DOHH2 (cell line): ENCODE measurements around the gene TTC3.

ENCODE experiments used
- H3F3A ChIP-seq: fragments of 200-600 bp; sonication (generic), shearing (Covaris generic); 2 replicates; pipeline ENCODE4 v1.6.0; 2016; ENCODE audit warnings: antibody characterized with exemption, mild to moderate bottlenecking; ENCODE audit not compliant: control insufficient read depth, insufficient read depth
- H3K27ac ChIP-seq: fragments of 200-600 bp; sonication (generic); 2 replicates; pipeline ENCODE4 v1.5.1; 2014; ENCODE audit warnings: low read depth, mild to moderate bottlenecking, low read length, moderate library complexity
- H3K27me3 ChIP-seq: fragments of 200-600 bp; sonication (generic); 2 replicates; pipeline ENCODE4 v1.6.1; 2014; ENCODE audit warnings: mild to moderate bottlenecking, low read length, mixed read lengths; ENCODE audit not compliant: control insufficient read depth
- H3K36me3 ChIP-seq: fragments of 200-600 bp; sonication (generic); 2 replicates; pipeline ENCODE4 v1.6.1; 2014; ENCODE audit warnings: mild to moderate bottlenecking, low read length, moderate library complexity, mixed read lengths; ENCODE audit not compliant: control insufficient read depth
- H3K4me1 ChIP-seq: fragments of 200-600 bp; sonication (generic); 2 replicates; pipeline ENCODE4 v1.6.1; 2014; ENCODE audit warnings: mild to moderate bottlenecking, low read length, mixed read lengths; ENCODE audit not compliant: control insufficient read depth
- H3K4me2 ChIP-seq: fragments of 200-600 bp; sonication (generic); 2 replicates; pipeline ENCODE4 v1.6.0; 2014; ENCODE audit warnings: mild to moderate bottlenecking, low read length, moderate library complexity
- H3K4me3 ChIP-seq: fragments of 200-600 bp; sonication (generic); 2 replicates; pipeline ENCODE4 v1.5.1; 2014; ENCODE audit warnings: mild to moderate bottlenecking, low read length, mixed read lengths
- H3K79me2 ChIP-seq: fragments of 200-600 bp; sonication (generic); 2 replicates; pipeline ENCODE4 v1.6.1; 2014; ENCODE audit warnings: mild to moderate bottlenecking, low read length, mixed read lengths; ENCODE audit not compliant: control insufficient read depth
- H3K9me2 ChIP-seq: fragments of 200-600 bp; sonication (generic); replicated peaks from 2 replicates; pipeline ENCODE4 v1.6.1; 2014; ENCODE audit warnings: mild to moderate bottlenecking, low read length, mixed read lengths; ENCODE audit not compliant: control insufficient read depth
- H3K9me3 ChIP-seq: fragments of 200-600 bp; sonication (generic); 2 replicates; pipeline ENCODE4 v1.6.1; 2014; ENCODE audit warnings: antibody characterized with exemption, low read length, mixed read lengths; ENCODE audit not compliant: control insufficient read depth, insufficient read depth
- H4K20me1 ChIP-seq: fragments of 200-600 bp; sonication (generic); 2 replicates; pipeline ENCODE4 v1.6.0; 2014; ENCODE audit warnings: low read depth, mild to moderate bottlenecking, antibody characterized with exemption, low read length, moderate library complexity; ENCODE audit not compliant: control insufficient read depth, insufficient read depth
- CTCF ChIP-seq: fragments of 200-600 bp; sonication (generic); IDR thresholded peaks from one replicate; pipeline ENCODE4 v1.5.1; 2014; ENCODE audit warnings: antibody characterized with exemption, mild to moderate bottlenecking, low read depth, low read length; ENCODE audit not compliant: poor library complexity, severe bottlenecking
- EZH2phosphoT487 ChIP-seq: fragments of 200-600 bp; sonication (generic); IDR thresholded peaks from 2 replicates; pipeline ENCODE4 v1.6.1; 2017; ENCODE audit warnings: borderline replicate concordance, mild to moderate bottlenecking, antibody characterized with exemption, low read length, moderate library complexity, mixed read lengths

Gene TTC3

GRCh38 chr21:37192019-37192418 lies 119.0 kb downstream of the TTC3 start:
- H3K36me3 ChIP-seq = peaks cover 72% of the 10 kb centered on the region
- H3K9me2 ChIP-seq = no peaks in the 10 kb centered on the region
- H3K4me2 ChIP-seq = no peak overlapping the region
- H3K4me1 ChIP-seq = no peaks in the 10 kb centered on the region
- TF ChIP-seq CTCF (no peak), EZH2phosphoT487 (no peak)
- H3K79me2 ChIP-seq = no peaks in the 10 kb centered on the region
- no peaks in the 10 kb centered on the region for H4K20me1 ChIP-seq
- H3K9me3 ChIP-seq = no peaks in the 10 kb centered on the region
- no peaks in the 10 kb centered on the region for H3F3A ChIP-seq
- no peak overlapping the region for H3K27ac ChIP-seq
- no peaks in the 10 kb centered on the region for H3K27me3 ChIP-seq
- H3K4me3 ChIP-seq = no peak overlapping the region

GRCh38 chr21:37193006-37193405 lies 120.0 kb downstream of the TTC3 start:
- no peaks in the 10 kb centered on the region for H3K79me2 ChIP-seq
- no peaks in the 10 kb centered on the region for H3F3A ChIP-seq
- H3K4me1 ChIP-seq = no peaks in the 10 kb centered on the region
- H4K20me1 ChIP-seq = no peaks in the 10 kb centered on the region
- no peak overlapping the region for H3K4me2 ChIP-seq
- peaks cover 65% of the 10 kb centered on the region for H3K36me3 ChIP-seq
- no peak overlapping the region for H3K27ac ChIP-seq
- TF ChIP-seq EZH2phosphoT487 (no peak), CTCF (no peak)
- H3K27me3 ChIP-seq = no peaks in the 10 kb centered on the region
- no peak overlapping the region for H3K4me3 ChIP-seq
- no peaks in the 10 kb centered on the region for H3K9me3 ChIP-seq
- H3K9me2 ChIP-seq = no peaks in the 10 kb centered on the region

- Histone ChIP-seq H3K36me3 (peaks cover 64% of the 10 kb centered on the region), H3F3A (no peaks in the 10 kb centered on the region), H3K4me1 (no peaks in the 10 kb centered on the region), H4K20me1 (no peaks in the 10 kb centered on the region), H3K9me3 (no peaks in the 10 kb centered on the region), H3K79me2 (no peaks in the 10 kb centered on the region), H3K27me3 (no peaks in the 10 kb centered on the region), H3K9me2 (no peaks in the 10 kb centered on the region), H3K4me2 (no peak overlapping the region), H3K4me3 (no peak overlapping the region), H3K27ac (no peak overlapping the region)
- TF ChIP-seq CTCF = no peak
- TF ChIP-seq EZH2phosphoT487 = no peak
Measured at GRCh38 chr21:37193676-37194075, 120.6 kb downstream of the TTC3 start.

GRCh38 chr21:37195059-37195458 lies 122.0 kb downstream of the TTC3 start:
- Histone ChIP-seq H3K27ac (no peak overlapping the region), H4K20me1 (no peaks in the 10 kb centered on the region), H3K27me3 (no peaks in the 10 kb centered on the region), H3K36me3 (peaks cover 62% of the 10 kb centered on the region), H3K9me2 (no peaks in the 10 kb centered on the region), H3K79me2 (no peaks in the 10 kb centered on the region), H3K9me3 (no peaks in the 10 kb centered on the region), H3F3A (no peaks in the 10 kb centered on the region), H3K4me3 (no peak overlapping the region), H3K4me2 (no peak overlapping the region), H3K4me1 (no peaks in the 10 kb centered on the region)
- TF ChIP-seq CTCF = no peak
- TF ChIP-seq EZH2phosphoT487 = no peak
